CD4-positive, CD25-positive, alpha-beta regulatory T cell (primary cell): ENCODE results near the gene ACTG2. TPM values are rescaled to one million over a fixed set of nuclear protein-coding genes. Genes with fewer than 3 reads are reported as not detected.
"Not testable (repeated sequence)": the region's sequence is repeated elsewhere in the genome, so short reads cannot be mapped to it uniquely, and the experiment has no call there.

Source experiments
- ATAC-seq, 2 donors: fragments of 150-1000 bp; cut with Tn5 transposase; one replicate each; pipeline ENCODE4 v1.10.0; 2021; ENCODE audit warnings: low read depth in 2 of 2, moderate number of reproducible peaks in 2 of 2, moderate library complexity in 1 of 2
- DNase-seq, 3 donors: peaks; one replicate each; pipeline versions ENCODE4 v3.0.0 to v3.0.0-alpha.2; 2012 to 2022; ENCODE audit warnings: mixed read lengths in 1 of 3
- H3K27ac ChIP-seq: one replicate; pipeline ENCODE4 v1.7.0; 2013; ENCODE audit warnings: mild to moderate bottlenecking, low read length; ENCODE audit not compliant: insufficient read depth, poor library complexity, severe bottlenecking
- H3K27me3 ChIP-seq: one replicate; pipeline ENCODE4 v1.7.0; 2013; ENCODE audit warnings: low read length; ENCODE audit not compliant: control insufficient read depth, insufficient read depth
- H3K36me3 ChIP-seq: one replicate; pipeline ENCODE4 v1.7.0; 2013; ENCODE audit warnings: mild to moderate bottlenecking, low read length, moderate library complexity; ENCODE audit not compliant: control insufficient read depth, insufficient read depth
- H3K4me1 ChIP-seq: 2 replicates; pipeline ENCODE4 v1.7.0; 2013; ENCODE audit warnings: mild to moderate bottlenecking, low read length; ENCODE audit not compliant: insufficient read depth, control insufficient read depth, poor library complexity, severe bottlenecking
- H3K4me3 ChIP-seq: one replicate; pipeline ENCODE4 v1.7.0; 2013; ENCODE audit warnings: low read depth, mild to moderate bottlenecking, low read length, moderate library complexity
- H3K9me3 ChIP-seq, 2 experiments: 1 replicate in 1 of 2; 2 replicates in 1 of 2; pipeline ENCODE4 v1.7.0; 2013; ENCODE audit warnings: low read length in 2 of 2, mild to moderate bottlenecking in 1 of 2, moderate library complexity in 1 of 2; ENCODE audit not compliant: control insufficient read depth in 2 of 2
- H3K27ac Mint-ChIP-seq, 3 donors: one replicate each; pipeline ENCODE4 v1.8.0; 2020 to 2022; ENCODE audit warnings: mild to moderate bottlenecking in 3 of 3, mixed read lengths in 3 of 3, moderate library complexity in 2 of 3
- H3K27me3 Mint-ChIP-seq: one replicate; pipeline ENCODE4 v1.8.0; 2022; ENCODE audit warnings: mild to moderate bottlenecking, mixed read lengths
- H3K36me3 Mint-ChIP-seq: one replicate; pipeline ENCODE4 v1.8.0; 2020; ENCODE audit warnings: mixed read lengths
- H3K4me1 Mint-ChIP-seq, 4 donors: one replicate each; pipeline ENCODE4 v1.8.0; 2020 to 2022; ENCODE audit warnings: mixed read lengths in 4 of 4, mild to moderate bottlenecking in 1 of 4
- H3K4me3 Mint-ChIP-seq, 4 donors: one replicate each; pipeline ENCODE4 v1.8.0; 2020 to 2022; ENCODE audit warnings: mild to moderate bottlenecking in 4 of 4, mixed read lengths in 4 of 4, moderate library complexity in 3 of 4
- H3K9me3 Mint-ChIP-seq, 7 donors: one replicate each; pipeline ENCODE4 v1.8.0; 2020 to 2022; ENCODE audit warnings: mixed read lengths in 7 of 7, mild to moderate bottlenecking in 3 of 7, moderate library complexity in 2 of 7
- polyA plus RNA-seq, 4 donors: library from polyadenylated mRNA; unstranded; fragments of 300-500 nt; fragmentation: Illumina TruSeq; gene quantifications; one replicate each; pipeline ENCODE4 v1.2.3, GENCODE V29; 2021
- total RNA-seq: library from RNA; stranded (reverse); gene quantifications from one replicate; pipeline ENCODE4 v1.2.3, GENCODE V29; 2022

Gene ACTG2
- total and polyA plus RNA-seq, 5 donors from 2014 or later = 0.64 to 6.6 (median 2.8) TPM

DNA sequence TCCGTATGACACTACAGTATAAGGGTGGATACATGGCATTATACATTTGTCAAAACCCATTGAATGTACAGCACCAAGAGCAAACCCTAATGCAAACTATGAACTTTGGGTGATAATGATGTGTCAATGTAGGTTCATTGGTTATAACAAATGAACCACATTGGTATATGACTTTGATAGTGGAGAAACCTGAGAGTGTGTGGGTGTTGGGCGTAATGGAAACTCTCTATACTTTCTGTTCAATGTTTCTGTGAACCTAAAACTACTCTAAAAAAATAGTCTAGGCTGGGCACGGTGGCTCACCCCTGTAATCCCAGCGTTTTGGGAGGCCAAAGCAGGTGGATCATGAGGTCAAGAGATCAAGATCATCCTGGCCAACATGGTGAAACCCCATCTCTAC lies 6.5 kb upstream of the ACTG2 start:
- H3K36me3 Mint-ChIP-seq = no peaks in the 10 kb centered on the region
- no peak overlapping the region for H3K27ac ChIP-seq
- H3K27me3 ChIP-seq = no peaks in the 10 kb centered on the region
- no peak overlapping the region for H3K4me3 ChIP-seq
- H3K4me1 ChIP-seq = no peaks in the 10 kb centered on the region
- peak in 1 of 3 donors; percentile 24 for DNase-seq
- no peak for ATAC-seq
- peaks cover 5% of the 10 kb centered on the region for H3K27me3 Mint-ChIP-seq
- H3K9me3 Mint-ChIP-seq = peaks cover 0 to 3% (median 0%) of the 10 kb centered on the region in 7 donors
- no peaks in the 10 kb centered on the region for H3K9me3 ChIP-seq
- peaks cover 6 to 23% (median 10%) of the 10 kb centered on the region in 4 donors for H3K4me1 Mint-ChIP-seq
- no peaks in the 10 kb centered on the region for H3K36me3 ChIP-seq
- H3K4me3 Mint-ChIP-seq = no peak overlapping the region
- H3K27ac Mint-ChIP-seq = no peak overlapping the region

DNA sequence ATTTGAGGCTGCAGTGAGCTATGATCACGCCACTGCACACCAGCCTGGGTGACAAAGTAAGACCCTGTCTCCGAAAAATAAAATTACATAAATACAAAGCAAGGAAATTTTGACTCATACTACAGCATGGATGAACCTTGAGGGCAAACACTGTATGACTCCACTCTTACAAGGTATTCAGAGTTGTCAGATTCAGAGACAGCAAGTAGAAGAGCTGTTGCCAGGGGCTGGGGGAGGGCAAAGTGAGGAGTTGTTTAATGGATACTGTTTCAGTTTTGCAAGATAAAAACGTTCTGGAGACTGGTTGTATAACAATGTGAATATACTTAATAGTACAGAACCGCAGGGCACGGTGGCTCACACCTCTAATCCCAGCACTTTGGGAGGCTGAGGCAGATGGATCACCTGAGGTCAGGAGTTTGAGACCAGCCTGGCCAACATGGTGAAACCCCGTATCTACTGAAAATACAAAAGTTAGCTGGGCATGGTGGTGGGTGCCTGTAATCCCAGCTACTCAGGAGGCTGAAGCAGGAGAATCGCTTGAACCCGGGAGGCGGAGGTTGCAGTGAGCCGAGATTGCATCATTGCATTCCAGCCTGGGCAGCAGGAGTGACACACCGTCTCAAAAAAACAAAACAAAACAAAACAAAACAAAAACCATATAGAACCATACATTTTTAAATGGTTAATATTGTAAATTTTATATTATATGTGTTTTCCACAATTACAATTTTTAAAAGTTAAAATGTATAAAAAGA lies 5.0 kb upstream of the ACTG2 start:
- not testable (repeated sequence) for H3K27me3 Mint-ChIP-seq, H3K4me3 ChIP-seq, H3K9me3 ChIP-seq, DNase-seq, H3K36me3 ChIP-seq, ATAC-seq, H3K9me3 Mint-ChIP-seq, H3K27ac ChIP-seq, H3K27me3 ChIP-seq, H3K36me3 Mint-ChIP-seq, H3K4me1 ChIP-seq
- peak overlapping the region in 2 of 4 donors; percentile 8 to 29 for H3K4me3 Mint-ChIP-seq
- peak overlapping the region; percentile 66 to 76 (median 72) for H3K27ac Mint-ChIP-seq
- peaks cover 6 to 23% (median 9%) of the 10 kb centered on the region in 4 donors for H3K4me1 Mint-ChIP-seq

DNA sequence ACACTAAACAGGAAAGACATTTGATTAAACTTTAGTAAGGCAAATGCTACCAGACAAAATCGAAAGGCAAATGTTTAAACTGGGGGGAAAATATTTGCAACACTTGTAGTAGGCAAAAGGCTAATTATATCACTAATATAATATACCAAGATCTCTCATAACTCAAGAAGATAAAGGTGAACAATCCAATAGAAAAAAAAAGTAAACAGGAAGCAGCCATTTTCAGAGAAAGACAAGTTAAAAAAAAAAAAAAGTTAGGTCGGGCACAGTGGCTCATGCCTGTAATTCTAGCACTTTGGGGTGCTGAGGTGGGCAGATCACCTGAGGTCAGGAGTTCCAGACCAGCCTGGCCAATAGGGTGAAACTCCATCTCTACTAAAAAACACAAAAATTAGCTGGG lies 4.4 kb upstream of the ACTG2 start:
- ATAC-seq = no peak
- peaks cover 0 to 3% (median 0%) of the 10 kb centered on the region in 7 donors for H3K9me3 Mint-ChIP-seq
- Histone ChIP-seq H3K4me1 (no peaks in the 10 kb centered on the region), H3K27ac (no peak overlapping the region), H3K27me3 (no peaks in the 10 kb centered on the region), H3K36me3 (no peaks in the 10 kb centered on the region), H3K4me3 (peak overlapping the region; percentile 4), H3K9me3 (no peaks in the 10 kb centered on the region)
- peak overlapping the region in 3 of 4 donors; percentile 7 to 54 (median 45) for H3K4me3 Mint-ChIP-seq
- no peaks in the 10 kb centered on the region for H3K36me3 Mint-ChIP-seq
- H3K27ac Mint-ChIP-seq = peak overlapping the region; percentile 12 to 76 (median 72)
- DNase-seq = peak in 1 of 3 donors; percentile 27
- H3K27me3 Mint-ChIP-seq = peaks cover 5% of the 10 kb centered on the region
- peaks cover 6 to 23% (median 9%) of the 10 kb centered on the region in 4 donors for H3K4me1 Mint-ChIP-seq

DNA sequence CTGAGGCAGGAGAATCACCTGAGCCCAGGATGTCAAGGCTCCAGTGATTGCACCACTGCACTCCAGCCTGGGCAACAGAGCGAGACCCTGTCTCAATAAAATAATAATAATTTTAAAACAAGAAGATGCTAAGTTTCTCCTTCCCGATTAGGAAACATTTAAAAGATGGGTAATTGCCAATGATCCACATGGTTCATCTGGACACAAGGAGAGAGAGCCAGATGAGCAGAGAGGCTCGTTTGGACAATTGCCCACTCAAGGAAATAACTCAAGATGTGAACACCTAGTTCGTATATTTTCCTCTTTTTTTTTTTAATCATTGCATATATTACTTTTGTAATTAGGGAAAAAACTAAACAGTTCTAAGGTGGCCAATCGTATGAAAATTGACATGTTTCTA lies 3.6 kb upstream of the ACTG2 start:
- no peak for DNase-seq
- peaks cover 6 to 26% (median 10%) of the 10 kb centered on the region in 4 donors for H3K4me1 Mint-ChIP-seq
- no peak for ATAC-seq
- H3K36me3 Mint-ChIP-seq = no peaks in the 10 kb centered on the region
- H3K27me3 Mint-ChIP-seq = peaks cover 6% of the 10 kb centered on the region
- Histone ChIP-seq H3K4me1 (no peaks in the 10 kb centered on the region), H3K27ac (no peak overlapping the region), H3K4me3 (no peak overlapping the region), H3K9me3 (no peaks in the 10 kb centered on the region), H3K27me3 (no peaks in the 10 kb centered on the region), H3K36me3 (no peaks in the 10 kb centered on the region)
- H3K4me3 Mint-ChIP-seq = no peak overlapping the region
- H3K27ac Mint-ChIP-seq = no peak overlapping the region
- H3K9me3 Mint-ChIP-seq = peaks cover 0 to 3% (median 0%) of the 10 kb centered on the region in 7 donors

DNA sequence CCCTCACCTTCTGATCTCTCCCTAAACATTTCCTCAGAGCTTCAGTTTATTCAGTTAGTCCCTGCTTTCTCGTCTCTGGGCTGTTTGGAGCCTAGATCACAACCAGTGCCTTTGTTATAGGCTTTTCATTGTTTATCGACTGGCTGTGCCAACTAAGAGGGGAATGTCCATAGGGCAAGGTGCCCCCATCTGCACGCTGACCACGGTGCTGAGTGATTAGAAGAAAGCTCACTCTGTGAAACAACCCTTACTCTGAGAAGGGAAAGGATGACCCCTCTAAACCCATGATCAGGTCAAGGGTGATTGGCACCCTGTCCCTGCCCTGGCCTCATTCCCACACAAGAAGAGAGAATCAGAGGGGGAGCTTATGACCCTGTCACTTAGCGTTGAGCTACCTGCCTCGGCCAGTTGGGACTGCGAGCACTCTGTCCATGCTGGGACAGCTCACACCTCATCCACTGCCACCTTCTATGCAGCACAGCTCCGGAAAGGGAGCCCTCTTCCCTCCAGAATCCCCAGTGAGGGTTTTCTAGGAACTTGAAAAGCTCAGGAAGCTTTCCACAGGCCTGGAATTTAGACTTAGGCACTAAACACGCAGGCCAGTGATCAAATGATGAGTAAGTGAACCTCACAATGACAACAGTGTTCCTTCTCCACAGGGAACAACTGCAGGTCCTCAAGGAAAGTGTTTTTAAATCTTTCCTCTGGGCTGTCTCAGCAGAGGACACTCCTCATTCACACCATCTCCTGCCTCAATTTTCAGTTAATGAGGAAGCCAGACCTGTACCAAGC lies 2.3 kb upstream of the ACTG2 start:
- Histone ChIP-seq H3K27ac (no peak overlapping the region), H3K27me3 (no peaks in the 10 kb centered on the region), H3K36me3 (no peaks in the 10 kb centered on the region), H3K9me3 (no peaks in the 10 kb centered on the region), H3K4me1 (no peaks in the 10 kb centered on the region), H3K4me3 (no peak overlapping the region)
- Mint-ChIP-seq H3K27me3 (peaks cover 8% of the 10 kb centered on the region), H3K4me1 (peaks cover 6 to 38% (median 11%) of the 10 kb centered on the region in 4 donors), H3K9me3 (peaks cover 0 to 3% (median 0%) of the 10 kb centered on the region in 7 donors), H3K36me3 (no peaks in the 10 kb centered on the region), H3K4me3 (no peak overlapping the region), H3K27ac (peak overlapping the region in 1 of 3 donors; percentile 28)
- no peak for ATAC-seq
- DNase-seq = no peak

DNA sequence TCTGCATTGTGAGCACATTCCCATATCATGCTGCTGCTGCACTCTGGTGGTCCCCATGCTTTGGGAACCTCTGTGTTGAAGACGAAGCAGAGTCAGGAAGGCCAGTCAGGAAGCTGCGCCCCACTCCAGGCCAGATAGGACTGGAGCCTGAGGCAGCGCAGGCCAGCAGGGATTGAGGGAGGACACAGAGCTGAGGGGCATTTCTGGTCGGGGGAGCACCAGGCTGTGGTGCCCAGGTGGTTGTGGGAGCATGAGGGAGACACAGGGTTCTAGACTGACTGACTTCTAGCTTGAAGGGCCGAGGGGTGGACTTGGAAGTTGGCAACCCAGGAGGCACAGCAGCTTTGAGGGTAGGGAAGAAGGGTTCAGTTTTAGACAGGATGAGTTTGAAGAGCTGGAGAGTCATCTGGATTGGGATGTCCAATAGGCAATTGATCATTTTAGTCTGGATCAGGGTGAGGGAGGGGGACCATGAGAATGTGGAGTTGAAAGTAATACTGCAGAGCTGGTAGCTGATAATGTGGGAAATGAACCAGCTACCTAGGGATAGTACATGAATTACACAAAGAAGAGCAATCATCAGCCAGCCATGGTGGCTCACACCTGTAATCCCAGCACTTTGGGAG lies 1.4 kb upstream of the ACTG2 start:
- H3K4me1 ChIP-seq = no peaks in the 10 kb centered on the region
- Mint-ChIP-seq H3K4me3 (no peak overlapping the region), H3K9me3 (peaks cover 0 to 2% (median 0%) of the 10 kb centered on the region in 7 donors), H3K4me1 (peaks cover 6 to 35% (median 9%) of the 10 kb centered on the region in 4 donors), H3K27me3 (peaks cover 4% of the 10 kb centered on the region), H3K27ac (peak overlapping the region in 2 of 3 donors; percentile 28 to 34), H3K36me3 (no peaks in the 10 kb centered on the region)
- no peaks in the 10 kb centered on the region for H3K9me3 ChIP-seq
- H3K27me3 ChIP-seq = no peaks in the 10 kb centered on the region
- H3K27ac ChIP-seq = no peak overlapping the region
- H3K4me3 ChIP-seq = no peak overlapping the region
- no peak for ATAC-seq
- no peaks in the 10 kb centered on the region for H3K36me3 ChIP-seq
- DNase-seq = no peak

DNA sequence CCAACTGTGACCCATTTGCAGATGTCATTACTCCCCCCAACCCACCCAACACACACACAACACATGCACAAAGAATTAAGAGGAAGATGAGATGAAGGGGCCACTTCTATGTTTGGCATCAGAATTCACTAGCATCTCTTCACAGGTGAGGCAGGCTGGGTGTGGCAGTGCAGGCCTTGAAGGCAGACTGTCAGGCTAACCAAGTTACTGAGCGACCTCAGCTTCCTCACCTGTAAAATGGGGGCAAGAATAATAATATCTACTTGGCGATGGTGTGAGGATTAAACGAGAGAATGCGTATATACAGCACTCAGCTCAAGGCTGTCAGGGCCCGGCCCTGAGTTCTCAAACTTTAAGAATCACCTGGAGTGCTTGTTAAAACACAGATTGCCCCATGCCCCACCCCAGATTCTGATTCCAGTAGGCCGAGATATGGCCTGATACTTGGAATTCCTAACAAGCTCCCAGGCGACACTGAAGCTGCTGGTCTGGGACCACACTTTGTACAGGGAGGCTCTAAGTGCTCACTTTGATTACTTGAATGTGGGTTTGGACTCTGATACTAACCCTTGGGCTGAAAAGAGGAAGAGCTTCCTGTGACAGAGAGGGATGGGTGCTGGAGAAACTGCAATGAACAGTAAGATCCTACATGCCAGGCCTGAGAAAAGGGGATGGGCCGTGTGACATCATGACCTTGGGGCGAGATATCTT lies 1.1 kb downstream of the ACTG2 start:
- Mint-ChIP-seq H3K4me3 (no peak overlapping the region), H3K27me3 (peaks cover 4% of the 10 kb centered on the region), H3K36me3 (no peaks in the 10 kb centered on the region), H3K9me3 (no peaks in the 10 kb centered on the region), H3K4me1 (peaks cover 0 to 23% (median 4%) of the 10 kb centered on the region in 4 donors), H3K27ac (peak overlapping the region; percentile 56 to 83 (median 83))
- Histone ChIP-seq H3K4me3 (no peak overlapping the region), H3K27me3 (no peaks in the 10 kb centered on the region), H3K4me1 (no peaks in the 10 kb centered on the region), H3K27ac (no peak overlapping the region), H3K36me3 (no peaks in the 10 kb centered on the region), H3K9me3 (no peaks in the 10 kb centered on the region)
- DNase-seq (peak in 1 of 3 donors; percentile 30), ATAC-seq (no peak)
